SK-N-MC (cell line): ENCODE results near the gene GFRA1.

Experiments
- DNase-seq: peaks from one replicate; pipeline ENCODE4 v3.0.0-alpha.2; 2011; ENCODE audit warnings: low read depth, low spot score
- H3K27ac ChIP-seq: fragments of 200-600 bp; sonication (generic); 2 replicates; pipeline ENCODE4 v1.5.1; 2016; ENCODE audit warnings: mixed run types
- H3K36me3 ChIP-seq: fragments of 200-600 bp; sonication (generic); 2 replicates; pipeline ENCODE4 v1.6.1; 2017; ENCODE audit warnings: antibody characterized with exemption, low read length, mixed read lengths; ENCODE audit not compliant: insufficient read depth
- H3K4me3 ChIP-seq: fragments of 200-600 bp; sonication (generic); 2 replicates; pipeline ENCODE4 v1.5.1; 2016
- H3K9ac ChIP-seq: fragments of 200-600 bp; sonication (generic); 2 replicates; pipeline ENCODE4 v1.8.0; 2017; ENCODE audit warnings: mixed run types, mixed read lengths; ENCODE audit not compliant: insufficient read length
- H3K9me3 ChIP-seq: fragments of 200-600 bp; sonication (generic); 2 replicates; pipeline ENCODE4 v1.6.1; 2017; ENCODE audit warnings: low read depth, mild to moderate bottlenecking, antibody characterized with exemption, low read length, moderate library complexity, mixed read lengths
- EZH2 ChIP-seq: fragments of 200-600 bp; sonication (generic); IDR thresholded peaks from one replicate; pipeline ENCODE4 v1.6.1; 2017; ENCODE audit warnings: antibody characterized with exemption
- FOXP2 ChIP-seq: optimal IDR thresholded peaks from 2 replicates; pipeline ENCODE3; 2011; ENCODE audit warnings: mild to moderate bottlenecking, moderate library complexity; ENCODE audit not compliant: insufficient read depth; ENCODE audit errors: extremely low read length, control extremely low read depth
- POLR2AphosphoS5 ChIP-seq: IDR thresholded peaks from 2 replicates; pipeline ENCODE4 v1.6.1; 2012; ENCODE audit warnings: mild to moderate bottlenecking, low read depth, low read length, borderline replicate concordance

GFRA1 gene

DNA sequence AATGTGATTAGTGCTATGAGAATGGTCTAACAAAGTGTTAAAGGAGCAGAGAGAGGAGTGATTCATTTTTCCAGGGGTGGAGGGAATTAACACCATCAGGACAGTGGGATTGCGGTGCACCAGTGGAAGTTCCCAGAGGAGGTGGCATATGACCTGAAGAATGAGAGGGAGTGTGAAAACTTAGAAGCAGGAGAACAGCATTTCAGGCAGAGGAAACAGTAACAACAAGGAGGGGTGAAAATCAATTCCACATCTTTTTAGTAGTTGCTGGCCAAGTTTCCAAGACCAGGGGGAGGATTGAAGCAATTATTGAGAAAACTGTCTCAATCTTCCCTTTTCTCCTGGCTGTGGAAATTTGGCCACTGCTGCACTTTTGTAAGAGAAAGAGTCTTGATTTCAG lies 27.5 kb upstream of the GFRA1 start:
- TF ChIP-seq POLR2AphosphoS5 (no peak), FOXP2 (no peak), EZH2 (no peak)
- no peak for DNase-seq
- no peak overlapping the region for H3K27ac ChIP-seq

DNA sequence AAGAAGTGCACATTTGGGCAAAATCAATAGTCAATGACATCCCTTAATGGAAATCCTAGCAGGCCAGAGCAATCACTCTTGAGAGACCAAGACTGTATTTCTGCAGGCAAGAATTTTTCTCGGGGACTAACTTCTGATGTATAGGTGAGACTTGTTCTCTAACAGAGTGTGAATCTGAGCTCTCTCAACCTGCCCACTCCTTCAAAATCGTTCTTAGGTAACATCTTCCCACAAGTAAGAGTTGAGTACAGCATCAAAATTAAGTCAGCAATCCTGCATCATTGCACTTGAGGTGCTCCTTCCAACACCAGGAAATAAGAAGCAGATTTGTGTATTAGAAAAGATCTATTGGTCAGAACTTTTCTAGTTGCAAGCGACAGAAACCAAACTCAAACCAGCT lies 25.6 kb upstream of the GFRA1 start:
- no peak for DNase-seq
- Histone ChIP-seq H3K9me3 (no peaks in the 10 kb centered on the region), H3K27ac (no peak overlapping the region), H3K4me3 (no peak overlapping the region), H3K36me3 (no peaks in the 10 kb centered on the region), H3K9ac (no peak overlapping the region)
- no peak for TF ChIP-seq EZH2
- no peak for TF ChIP-seq POLR2AphosphoS5
- TF ChIP-seq FOXP2: no peak

More for the DNA sequence above, 27.5 kb upstream of the GFRA1 start:
- H3K9ac ChIP-seq: no peak overlapping the region
- no peaks in the 10 kb centered on the region for H3K9me3 ChIP-seq
- no peaks in the 10 kb centered on the region for H3K36me3 ChIP-seq
- no peak overlapping the region for H3K4me3 ChIP-seq

DNA sequence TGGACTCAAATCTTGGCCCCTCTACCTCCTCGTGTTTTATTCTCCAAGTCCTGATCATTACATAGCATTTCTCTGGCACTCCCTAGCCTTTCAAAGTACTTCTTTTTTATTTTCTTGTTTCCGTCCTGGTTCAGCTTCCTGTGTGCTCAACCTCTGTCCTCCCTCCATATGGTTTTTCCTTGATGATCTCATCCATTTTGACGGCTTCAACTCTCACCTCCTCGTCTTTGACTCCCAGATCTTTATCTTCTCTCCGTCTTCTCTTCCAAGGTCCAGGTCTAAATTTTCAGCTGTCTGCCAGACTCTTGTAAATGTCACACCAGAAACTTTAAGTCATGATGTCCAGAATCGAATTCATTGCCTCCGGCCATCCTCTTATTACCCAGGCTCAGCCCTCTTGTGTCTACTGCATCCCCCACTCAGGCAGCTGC lies 23.3 kb upstream of the GFRA1 start:
- H3K9me3 ChIP-seq: no peaks in the 10 kb centered on the region
- no peak overlapping the region for H3K4me3 ChIP-seq
- H3K27ac ChIP-seq: no peak overlapping the region
- no peak overlapping the region for H3K9ac ChIP-seq
- no peak for TF ChIP-seq POLR2AphosphoS5
- no peak for TF ChIP-seq EZH2
- TF ChIP-seq FOXP2: no peak
- no peaks in the 10 kb centered on the region for H3K36me3 ChIP-seq
- DNase-seq: no peak

DNA sequence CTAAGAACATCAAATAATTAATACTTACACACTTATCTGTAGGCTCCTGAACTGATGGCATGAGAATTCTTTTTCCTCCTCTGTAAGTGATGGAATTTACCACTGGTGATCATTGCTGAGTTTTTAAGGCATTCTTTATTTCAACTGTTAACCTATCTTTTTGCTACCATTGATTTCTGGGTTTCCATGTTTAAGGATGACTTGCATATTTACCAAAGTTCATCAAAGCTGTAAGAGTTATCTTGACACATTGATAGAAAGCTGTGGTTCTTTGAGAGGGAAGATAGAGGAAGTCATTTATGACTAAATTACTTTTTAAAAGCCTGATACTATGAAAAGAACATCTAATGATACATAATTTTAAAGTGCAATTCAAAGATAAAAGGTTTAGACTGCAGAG lies 19.5 kb upstream of the GFRA1 start:
- Histone ChIP-seq H3K4me3 (no peak overlapping the region), H3K9me3 (no peaks in the 10 kb centered on the region), H3K9ac (no peak overlapping the region), H3K36me3 (no peaks in the 10 kb centered on the region), H3K27ac (no peak overlapping the region)
- TF ChIP-seq FOXP2 (no peak), POLR2AphosphoS5 (no peak), EZH2 (no peak)
- no peak for DNase-seq

DNA sequence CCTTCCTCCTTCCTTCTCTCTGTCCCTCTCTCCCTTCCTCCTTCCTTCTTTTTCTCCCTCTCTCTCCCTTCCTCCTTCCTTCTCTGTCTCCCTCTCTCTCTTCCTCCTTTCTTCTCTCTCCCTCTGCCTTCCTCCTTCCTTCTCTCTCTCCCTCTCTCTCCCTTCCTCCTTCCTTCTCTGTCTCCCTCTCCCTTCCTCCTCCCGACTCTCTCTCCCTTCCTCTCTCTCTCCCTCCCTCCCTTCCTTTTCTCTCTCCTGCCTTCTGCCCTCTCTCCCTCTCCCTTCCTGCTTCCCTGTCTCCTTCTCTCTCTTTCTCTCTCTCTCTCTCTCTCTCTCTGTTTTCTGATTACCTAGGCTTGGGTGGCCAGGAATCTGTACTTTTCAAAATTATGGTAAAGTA lies 16.6 kb upstream of the GFRA1 start:
- Histone ChIP-seq H3K9ac (no peak overlapping the region), H3K4me3 (no peak overlapping the region), H3K36me3 (no peaks in the 10 kb centered on the region), H3K9me3 (no peaks in the 10 kb centered on the region), H3K27ac (no peak overlapping the region)
- DNase-seq: no peak
- no peak for TF ChIP-seq FOXP2
- TF ChIP-seq POLR2AphosphoS5: no peak
- TF ChIP-seq EZH2: no peak

DNA sequence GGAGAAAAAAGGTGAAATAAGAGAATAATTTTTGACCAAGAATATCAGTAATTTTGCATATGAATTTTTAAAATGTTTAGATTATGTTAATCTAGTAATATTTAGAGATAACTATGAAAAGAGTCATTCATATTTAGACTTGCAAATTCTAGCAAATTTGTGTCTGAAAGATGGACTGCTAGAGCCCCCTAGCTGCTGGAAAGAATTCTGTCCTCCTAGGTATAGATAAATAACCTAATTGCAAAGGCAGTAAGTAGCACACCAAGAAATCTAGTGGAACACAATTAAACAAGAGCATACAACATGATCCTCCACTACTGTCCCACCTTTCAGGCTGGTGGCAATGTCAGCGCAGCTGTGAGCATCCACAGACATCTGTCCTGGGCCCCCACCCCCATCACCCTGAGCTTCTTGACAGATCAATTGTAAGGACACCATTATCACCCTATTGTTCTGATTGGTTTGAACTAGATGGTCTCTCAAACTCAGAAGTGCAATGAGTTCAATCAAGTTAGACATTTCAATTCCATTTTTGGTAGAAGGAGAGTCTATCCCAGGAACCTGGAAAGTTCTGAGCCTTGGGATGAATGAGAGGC lies 15.0 kb upstream of the GFRA1 start:
- TF ChIP-seq FOXP2: no peak
- no peak for TF ChIP-seq EZH2
- no peak for TF ChIP-seq POLR2AphosphoS5
- peak; percentile 18 for DNase-seq
- H3K9ac ChIP-seq: no peak overlapping the region
- H3K4me3 ChIP-seq: no peak overlapping the region
- no peaks in the 10 kb centered on the region for H3K9me3 ChIP-seq
- H3K27ac ChIP-seq: no peak overlapping the region
- no peaks in the 10 kb centered on the region for H3K36me3 ChIP-seq

DNA sequence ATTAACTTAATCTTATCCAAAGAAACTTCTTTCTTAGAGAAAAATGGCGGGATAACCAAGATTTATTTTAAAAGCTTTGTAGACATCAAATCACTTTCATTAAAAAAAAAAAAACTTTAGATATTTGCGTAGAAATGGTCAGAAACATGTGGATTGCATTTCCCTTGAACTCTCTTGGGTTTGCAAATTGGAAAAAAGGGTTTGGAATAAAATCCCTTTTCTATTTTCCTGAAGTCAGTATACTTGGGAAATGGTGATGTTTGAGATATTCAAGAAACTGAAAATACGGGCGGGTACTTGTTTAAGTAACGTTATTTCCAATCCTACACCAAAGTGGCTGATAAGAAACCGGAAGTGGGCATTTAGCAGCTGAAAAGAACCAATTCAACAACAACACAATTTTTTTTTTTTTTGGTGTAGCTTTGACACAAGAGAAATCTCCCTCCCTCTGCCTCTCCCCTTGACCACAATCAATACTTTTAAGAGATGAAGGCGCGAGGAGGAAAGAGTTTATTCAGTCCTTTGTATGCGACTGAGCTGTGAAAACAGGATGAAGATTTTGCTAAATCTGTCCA lies 13.7 kb upstream of the GFRA1 start:
- no peak for DNase-seq
- TF ChIP-seq FOXP2: no peak
- TF ChIP-seq EZH2: no peak
- no peak for TF ChIP-seq POLR2AphosphoS5
- H3K9me3 ChIP-seq: no peaks in the 10 kb centered on the region
- no peaks in the 10 kb centered on the region for H3K36me3 ChIP-seq
- H3K4me3 ChIP-seq: no peak overlapping the region
- no peak overlapping the region for H3K27ac ChIP-seq
- H3K9ac ChIP-seq: no peak overlapping the region

DNA sequence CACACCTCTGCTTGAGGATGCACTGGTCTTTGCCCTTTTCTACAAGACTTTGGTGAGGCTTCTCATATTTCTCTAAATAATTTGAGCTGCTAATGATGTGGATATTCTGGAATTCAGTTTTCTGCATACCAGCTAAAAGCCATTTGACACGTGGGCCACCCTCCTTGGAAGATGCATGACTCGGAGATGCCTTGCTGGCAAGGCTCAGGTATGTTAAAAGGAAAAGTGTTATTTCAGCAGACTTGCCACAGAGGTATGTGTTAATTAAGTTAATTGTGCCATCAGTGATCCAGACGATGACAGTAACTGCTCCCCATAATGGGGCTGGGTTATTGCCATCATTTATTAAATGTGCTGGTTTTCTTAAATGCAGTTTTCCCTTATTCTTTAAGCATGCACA lies 8.8 kb upstream of the GFRA1 start:
- Histone ChIP-seq H3K36me3 (no peaks in the 10 kb centered on the region), H3K9ac (no peak overlapping the region), H3K4me3 (no peak overlapping the region), H3K27ac (no peak overlapping the region), H3K9me3 (no peaks in the 10 kb centered on the region)
- TF ChIP-seq POLR2AphosphoS5: no peak
- DNase-seq: no peak

DNA sequence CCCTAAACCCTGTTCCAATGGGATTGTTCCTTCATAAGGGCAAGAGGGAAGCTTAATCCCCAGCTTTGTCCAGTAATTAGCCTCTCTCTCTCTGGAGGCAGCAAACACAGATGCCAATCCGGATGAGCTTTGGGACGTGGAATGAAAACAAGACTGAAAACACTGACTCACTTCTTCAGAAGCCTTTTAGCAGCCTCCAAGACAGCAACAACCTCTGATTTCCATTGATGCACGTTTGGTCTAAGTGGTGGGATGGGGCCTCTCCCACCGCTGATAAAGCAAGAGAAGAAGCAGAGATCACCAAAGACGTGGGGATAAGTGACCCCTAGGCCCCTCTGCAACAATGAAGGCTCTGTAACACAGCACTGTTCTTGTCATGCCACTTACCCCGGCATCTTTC lies 5.8 kb upstream of the GFRA1 start:
- H3K27ac ChIP-seq: no peak overlapping the region
- no peaks in the 10 kb centered on the region for H3K36me3 ChIP-seq
- no peak overlapping the region for H3K9ac ChIP-seq
- H3K9me3 ChIP-seq: no peaks in the 10 kb centered on the region
- no peak overlapping the region for H3K4me3 ChIP-seq
- TF ChIP-seq EZH2 (no peak), POLR2AphosphoS5 (no peak), FOXP2 (no peak)
- no peak for DNase-seq
